GM12878 (cell line): ENCODE measurements around the gene LAS1L. TPM values are rescaled to one million over a fixed set of nuclear protein-coding genes. Genes with fewer than 3 reads are reported as not detected.

ENCODE experiments used
- ATAC-seq: fragments of 200-7000 bp; cut with Tn5 transposase; 3 replicates; pipeline ENCODE4 v1.9.1; 2020; ENCODE audit warnings: mild to moderate bottlenecking, moderate library complexity
- BruUV-seq: library from RNA; stranded (reverse); fragments of 400-500 nt; replicated peaks from 2 replicates; lab custom pipeline; 2021; lab: Mats Ljungman, UMichigan
- CTCF ChIA-PET: fragments of 300-600 bp; sonication (Branson Sonifier 250); formaldehyde crosslinking; extraction: SDS; loops from one replicate; lab custom pipeline; 2021; ENCODE audit warnings: inconsistent platforms; lab: Yijun Ruan, JAX
- POLR2A ChIA-PET: fragments of 350-600 bp; formaldehyde crosslinking; extraction: SDS; loops from one replicate; lab custom pipeline; 2021; ENCODE audit warnings: inconsistent platforms; lab: Charles Lee
- RAD21 ChIA-PET: fragments of 300-600 bp; sonication (Branson Sonifier 250); formaldehyde crosslinking; loops from one replicate; lab custom pipeline; 2023; ENCODE audit warnings: antibody characterized with exemption; ENCODE audit not compliant: unreplicated experiment; lab: Charles Lee
- SMC1A ChIA-PET: fragments of 300-600 bp; sonication (Branson Sonifier 250); formaldehyde crosslinking; loops from one replicate; lab custom pipeline; 2023; ENCODE audit not compliant: unreplicated experiment, uncharacterized antibody; lab: Charles Lee
- DNase-seq: peaks from one replicate; pipeline ENCODE4 v3.0.0-alpha.2; 2011; ENCODE audit warnings: low read depth, low spot score
- FAIRE-seq: peaks from 3 replicates; lab custom pipeline; 2011; peaks lifted over from hg19 to GRCh38; lab: Jason Lieb, UNC
- H2AFZ ChIP-seq: 2 replicates; pipeline ENCODE4 v1.6.0; 2011; ENCODE audit warnings: low read depth, low read length, control low read depth; ENCODE audit not compliant: control insufficient read depth
- H3K27ac ChIP-seq: 2 replicates; pipeline ENCODE4 v1.5.1; 2011; ENCODE audit warnings: control low read depth; ENCODE audit not compliant: control insufficient read depth, insufficient read depth
- H3K27me3 ChIP-seq, 2 experiments: replicated peaks in 1 of 2; 2 replicates each; pipeline versions ENCODE4 v1.6.0 to v1.6.1; 2011; ENCODE audit warnings: low read length in 1 of 2; ENCODE audit not compliant: control insufficient read depth in 2 of 2, insufficient read depth in 2 of 2
- H3K36me3 ChIP-seq, 2 experiments: 2 replicates each; pipeline ENCODE4 v1.5.1; 2011; ENCODE audit warnings: low read length in 1 of 2; ENCODE audit not compliant: control insufficient read depth in 2 of 2, insufficient read depth in 2 of 2
- H3K4me1 ChIP-seq: 2 replicates; pipeline ENCODE4 v1.6.1; 2011; ENCODE audit warnings: mild to moderate bottlenecking, low read length, moderate library complexity, mixed read lengths; ENCODE audit not compliant: control insufficient read depth, insufficient read depth
- H3K4me2 ChIP-seq: 2 replicates; pipeline ENCODE4 v1.6.0; 2011; ENCODE audit warnings: control low read depth; ENCODE audit not compliant: control insufficient read depth, insufficient read depth
- H3K4me3 ChIP-seq: fragments of 200-600 bp; sonication (generic); 2 replicates; pipeline ENCODE4 v1.5.1; 2016
- H3K79me2 ChIP-seq: 2 replicates; pipeline ENCODE4 v1.6.0; 2011; ENCODE audit warnings: low read length; ENCODE audit not compliant: control insufficient read depth, insufficient read depth
- H3K9ac ChIP-seq: 2 replicates; pipeline ENCODE4 v1.8.0; 2011; ENCODE audit warnings: low read length, control low read depth, mixed read lengths; ENCODE audit not compliant: control insufficient read depth, insufficient read depth
- H3K9me3 ChIP-seq: replicated peaks from 3 replicates; pipeline ENCODE4 v1.5.1; 2011; ENCODE audit warnings: mild to moderate bottlenecking, low read length; ENCODE audit not compliant: control insufficient read depth, insufficient read depth
- H4K20me1 ChIP-seq: 2 replicates; pipeline ENCODE4 v1.6.0; 2011; ENCODE audit not compliant: control insufficient read depth, insufficient read depth
- BRCA1 ChIP-seq: IDR thresholded peaks from 2 replicates; pipeline ENCODE4 v1.6.1; 2011; ENCODE audit warnings: low read depth, low read length, improper control_type of control experiment
- CHD4 ChIP-seq: fragments of 200-600 bp; sonication (generic); IDR thresholded peaks from 2 replicates; pipeline ENCODE4 v1.6.1; 2016; ENCODE audit warnings: mild to moderate bottlenecking
- FOXK2 ChIP-seq: fragments of 450-650 bp; IDR thresholded peaks from 2 replicates; pipeline ENCODE4 v1.6.1; 2017; ENCODE audit warnings: mild to moderate bottlenecking, moderate library complexity
- MTA2 ChIP-seq: fragments of 450-650 bp; IDR thresholded peaks from 2 replicates; pipeline ENCODE4 v1.6.1; 2016; ENCODE audit warnings: low read depth, mild to moderate bottlenecking, moderate library complexity
- NBN ChIP-seq: fragments of 450-650 bp; IDR thresholded peaks from 2 replicates; pipeline ENCODE4 v1.6.1; 2016
- NFXL1 ChIP-seq: fragments of 450-650 bp; IDR thresholded peaks from 2 replicates; pipeline ENCODE4 v1.6.1; 2017; ENCODE audit warnings: antibody characterized with exemption, mild to moderate bottlenecking, borderline replicate concordance
- PKNOX1 ChIP-seq: fragments of 450-650 bp; IDR thresholded peaks from 2 replicates; pipeline ENCODE4 v1.6.1; 2016; ENCODE audit warnings: mild to moderate bottlenecking
- POLR2A ChIP-seq: IDR thresholded peaks from 2 replicates; pipeline ENCODE4 v1.6.1; 2011; ENCODE audit warnings: low read depth, mild to moderate bottlenecking, low read length
- RBBP5 ChIP-seq: fragments of 200-600 bp; sonication (generic); conservative IDR thresholded peaks from 2 replicates; pipeline ENCODE4 v1.6.1; 2016
- SREBF1 ChIP-seq: IDR thresholded peaks from 2 replicates; pipeline ENCODE4 v1.6.1; 2012; ENCODE audit warnings: mild to moderate bottlenecking, low read length
- SUZ12 ChIP-seq: fragments of 200-600 bp; sonication (generic); IDR thresholded peaks from one replicate; pipeline ENCODE4 v1.6.1; 2018; ENCODE audit warnings: antibody characterized with exemption, mild to moderate bottlenecking; ENCODE audit not compliant: unreplicated experiment
- TBL1XR1 ChIP-seq: IDR thresholded peaks from 2 replicates; pipeline ENCODE4 v1.6.1; 2012; ENCODE audit warnings: low read depth, low read length, improper control_type of control experiment
- ZSCAN29 ChIP-seq: fragments of 450-650 bp; IDR thresholded peaks from 2 replicates; pipeline ENCODE4 v1.6.1; 2017; ENCODE audit warnings: mild to moderate bottlenecking, moderate library complexity
- ZZZ3 ChIP-seq: IDR thresholded peaks from 2 replicates; pipeline ENCODE4 v1.6.1; 2011; ENCODE audit warnings: low read depth; ENCODE audit not compliant: control insufficient read depth, insufficient read length
- WGBS: methylation state at CpG from one replicate; pipeline ENCODE4 v1.1.6; 2016; ENCODE audit warnings: low lambda C conversion rate; ENCODE audit not compliant: insufficient replicate concordance, insufficient coverage; ENCODE audit errors: missing lambda C conversion rate; 5-methylcytosine and 5-hydroxymethylcytosine counted together
- in situ Hi-C: fragments of 300-500 bp; cut with MboI; formaldehyde crosslinking; loops from 9 replicates; pipeline ENCODE4 v1.14.3; 2018; ENCODE audit warnings: mixed read lengths
- intact Hi-C: fragments of 100-400 bp; cut with micrococcal nuclease; formaldehyde crosslinking; loops from one replicate; pipeline ENCODE4 v1.14.2; 2022; ENCODE audit not compliant: unreplicated experiment
- polyA plus RNA-seq, 11 experiments: library from polyadenylated mRNA; depleted of rRNA in 4 of 11; unstranded in 6 of 11; stranded (reverse) in 5 of 11; fragments of >200 nt; fragmentation: Nextera tagmentation in 4 of 11; fragmentation: Illumina TruSeq in 1 of 11; extraction: Ambion mirVana in 4 of 11; extraction: Trizol in 1 of 11; gene quantifications; 1 replicate in 1 of 11; 2 replicates in 10 of 11; pipeline versions ENCODE4 v1.2.1 to v1.2.3, GENCODE V29; 2011 to 2016; ENCODE audit warnings: inconsistent platforms in 2 of 11, missing spikeins in 2 of 11, low read depth in 1 of 11
- total RNA-seq, 4 experiments: library from RNA; depleted of rRNA in 3 of 4; stranded (reverse); fragments of >200 nt in 3 of 4; fragmentation: Illumina TruSeq in 1 of 4; extraction: Trizol in 1 of 4; gene quantifications; 2 replicates each; pipeline versions ENCODE4 v1.2.1 to v1.2.3, GENCODE V29; 2013 to 2021

The LAS1L gene
- total and polyA plus RNA-seq, 10 of the 15 experiments (the other 5 are each of a cell fraction or from before 2014, with no cell fraction given) = 27.4 to 100 (median 56.4) TPM

- Histone ChIP-seq H3K4me3 (no peak overlapping the region), H3K27ac (no peak overlapping the region), H4K20me1 (no peaks in the 10 kb centered on the region), H3K4me1 (no peaks in the 10 kb centered on the region), H3K79me2 (peaks cover 26% of the 10 kb centered on the region), H3K36me3 (peaks cover 2 to 5% of the 10 kb centered on the region in 2 experiments; a peak in 3 of 4 replicates), H2AFZ (no peak overlapping the region), H3K9me3 (no peaks in the 10 kb centered on the region), H3K27me3 (no peaks in the 10 kb centered on the region), H3K4me2 (no peak overlapping the region), H3K9ac (no peak overlapping the region)
- WGBS = 46% methylated on average over 3 of the region's 3 CpGs
- ChIA-PET POLR2A (no interaction called here), SMC1A (no interaction called here), CTCF (interaction anchor here (2.1 kb wide), 1 partner anchor 9 kb away, joined by 5 read pairs; no protein-coding TSS in a partner anchor), RAD21 (no interaction called here)
- intact Hi-C loops (no loop called here), in situ Hi-C loops (no loop called here)
- DNase-seq (no peak), FAIRE-seq (no peak), ATAC-seq (no peak)
- BruUV-seq = no TSS peak
- TF ChIP-seq ZSCAN29 = no peak
- TF ChIP-seq SUZ12 = no peak
- TF ChIP-seq BRCA1 = no peak
- no peak for TF ChIP-seq NFXL1
- no peak for TF ChIP-seq TBL1XR1
- no peak for TF ChIP-seq CHD4
- no peak for TF ChIP-seq PKNOX1
- no peak for TF ChIP-seq ZZZ3
- no peak for TF ChIP-seq SREBF1
- no peak for TF ChIP-seq POLR2A
- TF ChIP-seq FOXK2 = no peak
- TF ChIP-seq RBBP5 = no peak
- no peak for TF ChIP-seq NBN
- no peak for TF ChIP-seq MTA2
Observed at GRCh38 chrX:65532016-65532415, 2.6 kb downstream of the LAS1L start.
